DND-41 (cell line): ENCODE data around the gene CCDC179.

ENCODE experiments used
- EZH2 ChIP-seq: IDR thresholded peaks from 3 replicates; pipeline ENCODE4 v1.6.1; 2012; ENCODE audit warnings: borderline replicate concordance, low read depth, mild to moderate bottlenecking, moderate library complexity, low read length, inconsistent platforms; ENCODE audit not compliant: severe bottlenecking
- TF ChIP-seq, protein P1 (sequence below): IDR thresholded peaks from 2 replicates; pipeline ENCODE4 v1.5.1; 2012; ENCODE audit warnings: borderline replicate concordance, low read length, moderate library complexity, mild to moderate bottlenecking; ENCODE audit not compliant: poor library complexity, severe bottlenecking; ENCODE audit errors: extremely low read depth

DNA sequence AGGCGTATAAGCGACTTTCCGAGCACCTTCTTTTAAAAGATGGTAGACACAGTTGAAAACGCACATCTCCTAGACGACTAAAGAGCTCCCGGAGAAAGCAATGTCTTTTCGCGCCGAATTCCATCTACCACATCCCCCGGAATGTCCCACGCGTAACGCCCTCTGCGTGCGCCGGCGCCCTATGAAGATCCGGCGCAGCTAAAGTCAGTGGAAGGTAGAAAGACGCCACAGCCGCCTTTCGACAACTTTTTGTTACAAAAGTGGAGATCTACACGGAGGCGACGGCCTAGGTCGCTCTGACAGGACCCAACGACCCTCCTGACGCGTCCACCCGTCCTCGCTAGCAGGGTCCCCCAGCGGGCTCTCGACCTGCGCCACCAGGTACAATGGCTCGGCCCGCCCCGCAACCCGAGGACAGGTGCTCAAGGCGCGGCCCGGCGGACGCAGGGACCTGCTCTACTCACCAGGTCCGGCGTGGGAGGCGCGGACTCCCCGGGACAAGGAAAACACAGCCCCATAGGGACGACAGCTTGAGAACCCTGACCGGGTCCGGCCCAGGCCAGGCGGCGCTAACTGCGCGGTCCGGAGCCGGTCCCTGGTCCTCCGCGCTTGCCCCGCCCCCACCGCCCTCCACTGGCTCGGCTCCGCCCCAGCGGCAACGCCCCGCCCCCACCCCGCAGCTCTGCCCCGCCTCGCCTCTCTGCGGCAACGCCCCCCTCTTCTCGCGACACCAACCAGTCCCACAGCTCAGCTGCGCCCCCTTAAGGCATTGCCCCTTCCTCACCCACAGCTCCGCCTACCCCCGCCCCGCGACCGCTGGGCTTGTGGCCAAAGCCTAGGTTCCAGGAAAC lies 30.8 kb downstream of the CCDC179 start, which contains the start of gene SVIP:
- TF ChIP-seq, protein P1, sequence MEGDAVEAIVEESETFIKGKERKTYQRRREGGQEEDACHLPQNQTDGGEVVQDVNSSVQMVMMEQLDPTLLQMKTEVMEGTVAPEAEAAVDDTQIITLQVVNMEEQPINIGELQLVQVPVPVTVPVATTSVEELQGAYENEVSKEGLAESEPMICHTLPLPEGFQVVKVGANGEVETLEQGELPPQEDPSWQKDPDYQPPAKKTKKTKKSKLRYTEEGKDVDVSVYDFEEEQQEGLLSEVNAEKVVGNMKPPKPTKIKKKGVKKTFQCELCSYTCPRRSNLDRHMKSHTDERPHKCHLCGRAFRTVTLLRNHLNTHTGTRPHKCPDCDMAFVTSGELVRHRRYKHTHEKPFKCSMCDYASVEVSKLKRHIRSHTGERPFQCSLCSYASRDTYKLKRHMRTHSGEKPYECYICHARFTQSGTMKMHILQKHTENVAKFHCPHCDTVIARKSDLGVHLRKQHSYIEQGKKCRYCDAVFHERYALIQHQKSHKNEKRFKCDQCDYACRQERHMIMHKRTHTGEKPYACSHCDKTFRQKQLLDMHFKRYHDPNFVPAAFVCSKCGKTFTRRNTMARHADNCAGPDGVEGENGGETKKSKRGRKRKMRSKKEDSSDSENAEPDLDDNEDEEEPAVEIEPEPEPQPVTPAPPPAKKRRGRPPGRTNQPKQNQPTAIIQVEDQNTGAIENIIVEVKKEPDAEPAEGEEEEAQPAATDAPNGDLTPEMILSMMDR = peak; percentile 85
- TF ChIP-seq EZH2 = no peak
